ENCODE measurements around the gene POU6F2. TPM values are rescaled to one million over a fixed set of nuclear protein-coding genes. Genes with fewer than 3 reads are reported as not detected.

POU6F2 gene
- total RNA-seq, 4 donors from 2014 or later = 0.91 TPM; not detected in 3

GRCh38 chr7:38953971-38954370 is 23.7 kb upstream of the POU6F2 start:
- Histone ChIP-seq H3K36me3 (no peaks in the 10 kb centered on the region), H3K27me3 (no peaks in the 10 kb centered on the region), H3K27ac (no peak overlapping the region), H3K9me3 (no peaks in the 10 kb centered on the region), H3K4me1 (no peaks in the 10 kb centered on the region), H3K4me3 (no peak overlapping the region)
- no peak for TF ChIP-seq CTCF (IDR thresholded peaks at IDR 0.05)
- TF ChIP-seq POLR2A (IDR thresholded peaks at IDR 0.05) = no peak
- intact Hi-C loops (cut with DNase I; ENCODE audit: low total_unique reads) = no loop called here
- no peak for DNase-seq

- no peaks in the 10 kb centered on the region for H3K9me3 ChIP-seq
- intact Hi-C loops (cut with DNase I; ENCODE audit: low total_unique reads) = no loop called here
- TF ChIP-seq POLR2A (IDR thresholded peaks at IDR 0.05) (no peak), CTCF (IDR thresholded peaks at IDR 0.05) (no peak)
Measured at GRCh38 chr7:38955892-38956291, 21.8 kb upstream of the POU6F2 start.

GRCh38 chr7:38962028-38962427 is 15.7 kb upstream of the POU6F2 start:
- H3K9me3 ChIP-seq = no peaks in the 10 kb centered on the region
- H3K36me3 ChIP-seq = no peaks in the 10 kb centered on the region
- TF ChIP-seq POLR2A (IDR thresholded peaks at IDR 0.05) (no peak), CTCF (IDR thresholded peaks at IDR 0.05) (no peak)
- no peak overlapping the region for H3K4me3 ChIP-seq
- H3K27ac ChIP-seq = no peak overlapping the region
- DNase-seq = no peak
- H3K27me3 ChIP-seq = no peaks in the 10 kb centered on the region
- H3K4me1 ChIP-seq = no peaks in the 10 kb centered on the region
- intact Hi-C loops (cut with DNase I; ENCODE audit: low total_unique reads) = no loop called here

More at GRCh38 chr7:38955892-38956291, 21.8 kb upstream of the POU6F2 start:
- Histone ChIP-seq H3K4me1 (no peaks in the 10 kb centered on the region), H3K36me3 (no peaks in the 10 kb centered on the region), H3K27ac (no peak overlapping the region), H3K4me3 (no peak overlapping the region), H3K27me3 (no peaks in the 10 kb centered on the region)
- DNase-seq = no peak

- intact Hi-C loops (cut with DNase I; ENCODE audit: low total_unique reads) = no loop called here
- TF ChIP-seq CTCF (IDR thresholded peaks at IDR 0.05) (no peak), POLR2A (IDR thresholded peaks at IDR 0.05) (no peak)
- no peaks in the 10 kb centered on the region for H3K9me3 ChIP-seq
Measured at GRCh38 chr7:38964921-38965320, 12.8 kb upstream of the POU6F2 start.

GRCh38 chr7:38973760-38974159 is 3.9 kb upstream of the POU6F2 start:
- H3K9me3 ChIP-seq = no peaks in the 10 kb centered on the region
- intact Hi-C loops (cut with DNase I; ENCODE audit: low total_unique reads) = no loop called here
- H3K27me3 ChIP-seq = peaks cover 0 to 19% of the 10 kb centered on the region in 2 donors
- no peaks in the 10 kb centered on the region for H3K36me3 ChIP-seq
- H3K4me1 ChIP-seq = no peaks in the 10 kb centered on the region
- DNase-seq = no peak
- no peak for TF ChIP-seq POLR2A (IDR thresholded peaks at IDR 0.05)
- TF ChIP-seq CTCF (IDR thresholded peaks at IDR 0.05) = no peak
- H3K4me3 ChIP-seq = no peak overlapping the region
- no peak overlapping the region for H3K27ac ChIP-seq

More at GRCh38 chr7:38964921-38965320, 12.8 kb upstream of the POU6F2 start:
- H3K4me1 ChIP-seq = no peaks in the 10 kb centered on the region
- H3K36me3 ChIP-seq = no peaks in the 10 kb centered on the region
- H3K27ac ChIP-seq = no peak overlapping the region
- H3K4me3 ChIP-seq = no peak overlapping the region
- no peaks in the 10 kb centered on the region for H3K27me3 ChIP-seq
- no peak for DNase-seq
